ENCODE measurements around the gene SRRM2. TPM values are rescaled to one million over a fixed set of nuclear protein-coding genes. Genes with fewer than 3 reads are reported as not detected.
A peak's percentile ranks its signal among the peaks of the same experiment; 100 is the strongest.

Gene SRRM2
- polyA plus RNA-seq, 2 donors, result 317 to 886 TPM

DNA sequence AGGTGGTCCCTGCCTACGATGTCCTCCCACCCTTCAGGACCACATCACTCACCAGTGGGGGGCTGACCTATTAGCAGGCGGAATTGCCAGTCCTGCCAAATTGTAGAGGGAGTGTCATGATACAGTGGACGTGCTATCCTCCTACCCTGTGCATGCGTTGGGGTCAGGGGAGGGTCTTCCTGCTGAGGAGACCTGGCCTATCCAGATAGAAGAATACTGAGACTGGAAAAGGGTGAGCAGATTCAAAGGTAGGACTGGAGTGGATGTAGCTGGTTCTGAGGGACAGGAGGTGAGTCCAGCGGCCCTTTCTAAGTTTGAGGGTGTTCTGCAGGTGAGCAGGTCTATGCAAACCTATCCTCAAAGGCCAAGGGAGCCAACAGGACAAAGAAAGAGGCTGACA is 53.8 kb downstream of the SRRM2 start:
- 75% methylated on average over 5 of the region's 5 CpGs for WGBS, 2 donors
- Histone ChIP-seq H3K9me3 (ENCODE audit: control insufficient read depth in 2 of 2, insufficient read depth in 1 of 2, low read depth in 1 of 2, low read length in 1 of 2) (peaks cover 3 to 5% of the 10 kb centered on the region in 2 donors), H3K27me3 (ENCODE audit: control insufficient read depth in 1 of 2, insufficient read depth in 2 of 2, low read length in 2 of 2) (peaks cover 0 to 5% of the 10 kb centered on the region in 2 donors), H3K4me3 (ENCODE audit: low read depth in 1 of 2, low read length in 2 of 2) (no peak overlapping the region), H3K4me1 (ENCODE audit: control insufficient read depth in 2 of 2, insufficient read depth in 2 of 2, low read length in 1 of 2) (no peaks in the 10 kb centered on the region), H3K27ac (ENCODE audit: low read depth in 2 of 2, low read length in 1 of 2) (no peak overlapping the region), H3K36me3 (ENCODE audit: control insufficient read depth in 2 of 2, insufficient read depth in 2 of 2, low read length in 1 of 2) (no peaks in the 10 kb centered on the region)

DNA sequence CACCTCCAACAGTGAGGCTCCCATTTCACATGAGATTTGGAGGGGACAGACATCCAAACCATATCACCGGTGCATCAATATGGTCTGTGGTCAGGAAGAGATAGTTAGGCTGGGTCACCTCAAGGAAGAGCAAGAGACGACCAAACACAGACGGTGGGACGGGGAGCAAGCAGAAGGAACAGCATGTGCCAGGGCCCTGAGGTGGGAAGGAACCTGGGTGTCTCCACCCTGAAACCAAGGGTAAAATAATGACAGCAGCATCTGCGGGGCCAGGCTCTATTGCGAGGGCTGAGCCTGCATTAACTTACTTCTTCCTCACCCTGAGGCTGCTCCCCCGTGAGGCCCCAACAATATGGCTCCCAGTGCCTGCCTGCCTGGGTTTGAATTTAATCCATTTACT is 55.7 kb downstream of the SRRM2 start:
- no peaks in the 10 kb centered on the region for H3K36me3 ChIP-seq (ENCODE audit: control insufficient read depth in 2 of 2, insufficient read depth in 2 of 2, low read length in 1 of 2)
- peaks cover 6 to 10% of the 10 kb centered on the region in 2 donors for H3K4me1 ChIP-seq (ENCODE audit: control insufficient read depth in 2 of 2, insufficient read depth in 2 of 2, low read length in 1 of 2)
- H3K9me3 ChIP-seq (ENCODE audit: control insufficient read depth in 2 of 2, insufficient read depth in 1 of 2, low read depth in 1 of 2, low read length in 1 of 2), result peaks cover 3 to 5% of the 10 kb centered on the region in 2 donors
- 85 to 91% methylated on average over 7 of the region's 7 CpGs for WGBS, 2 donors
- H3K27me3 ChIP-seq (ENCODE audit: control insufficient read depth in 1 of 2, insufficient read depth in 2 of 2, low read length in 2 of 2), result peaks cover 0 to 5% of the 10 kb centered on the region in 2 donors
- no peak overlapping the region for H3K4me3 ChIP-seq (ENCODE audit: low read depth in 1 of 2, low read length in 2 of 2)
- H3K27ac ChIP-seq (ENCODE audit: low read depth in 2 of 2, low read length in 1 of 2), result no peak overlapping the region

DNA sequence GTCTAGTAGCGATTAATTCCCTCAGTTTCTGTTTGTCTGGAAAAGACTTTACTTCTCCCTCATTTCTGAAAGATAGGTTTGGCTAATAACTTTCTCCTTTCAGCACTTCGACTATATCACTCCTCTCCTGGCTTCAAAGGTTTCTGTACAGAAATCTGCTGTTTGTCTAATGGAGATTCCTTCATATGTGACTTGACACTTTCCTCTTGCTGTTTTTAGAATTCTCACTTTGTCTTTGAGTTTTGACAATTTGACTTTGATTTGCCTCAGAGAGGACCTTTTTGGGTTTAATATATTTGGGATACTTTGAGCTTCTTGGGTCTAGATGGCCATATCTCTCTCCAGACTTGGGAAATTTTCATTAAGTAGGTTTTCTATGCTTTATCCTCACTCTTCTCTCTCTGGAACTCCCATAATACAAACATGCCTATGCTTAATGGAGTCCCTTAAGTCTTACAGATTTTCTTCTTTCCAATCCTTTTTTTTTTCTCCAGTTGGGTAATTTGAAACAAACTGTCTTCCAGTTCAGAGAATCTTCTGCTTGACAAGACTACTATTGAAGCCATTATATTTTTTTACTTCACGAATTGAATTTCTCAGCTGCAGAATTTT is 56.8 kb downstream of the SRRM2 start:
- H3K4me1 ChIP-seq (ENCODE audit: control insufficient read depth in 2 of 2, insufficient read depth in 2 of 2, low read length in 1 of 2), result peaks cover 6 to 10% of the 10 kb centered on the region in 2 donors
- no peaks in the 10 kb centered on the region for H3K36me3 ChIP-seq (ENCODE audit: control insufficient read depth in 2 of 2, insufficient read depth in 2 of 2, low read length in 1 of 2)
- no peak overlapping the region for H3K4me3 ChIP-seq (ENCODE audit: low read depth in 1 of 2, low read length in 2 of 2)
- H3K9me3 ChIP-seq (ENCODE audit: control insufficient read depth in 2 of 2, insufficient read depth in 1 of 2, low read depth in 1 of 2, low read length in 1 of 2), result peaks cover under 1 to 1% of the 10 kb centered on the region in 2 donors
- H3K27ac ChIP-seq (ENCODE audit: low read depth in 2 of 2, low read length in 1 of 2), result no peak overlapping the region
- WGBS, 2 donors, result 75% methylated on average over 3 of the region's 3 CpGs
- H3K27me3 ChIP-seq (ENCODE audit: control insufficient read depth in 1 of 2, insufficient read depth in 2 of 2, low read length in 2 of 2), result peaks cover 0 to 5% of the 10 kb centered on the region in 2 donors

DNA sequence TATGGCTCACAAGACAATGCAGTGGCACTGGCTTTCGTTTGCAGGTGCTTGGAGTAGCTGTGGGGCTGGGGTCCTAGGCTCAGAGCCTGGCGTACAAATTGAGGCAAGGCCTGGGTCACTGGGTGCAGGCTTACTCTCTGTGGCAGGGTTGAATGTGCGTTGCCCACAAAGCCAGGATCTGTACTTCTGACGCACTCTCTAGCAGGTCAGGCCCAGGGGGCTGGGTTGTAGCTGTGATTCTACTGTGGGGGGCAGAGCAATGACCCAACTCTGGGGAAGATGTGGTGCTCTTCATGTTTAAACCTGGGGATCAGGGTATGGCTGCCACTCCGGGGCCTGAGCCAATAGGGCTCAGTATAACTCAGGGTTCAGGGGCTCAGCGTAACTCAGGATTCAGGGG is 58.2 kb downstream of the SRRM2 start:
- Histone ChIP-seq H3K36me3 (ENCODE audit: control insufficient read depth in 2 of 2, insufficient read depth in 2 of 2, low read length in 1 of 2) (no peaks in the 10 kb centered on the region), H3K4me3 (ENCODE audit: low read depth in 1 of 2, low read length in 2 of 2) (no peak overlapping the region), H3K9me3 (ENCODE audit: control insufficient read depth in 2 of 2, insufficient read depth in 1 of 2, low read depth in 1 of 2, low read length in 1 of 2) (no peaks in the 10 kb centered on the region), H3K27ac (ENCODE audit: low read depth in 2 of 2, low read length in 1 of 2) (no peak overlapping the region), H3K4me1 (ENCODE audit: control insufficient read depth in 2 of 2, insufficient read depth in 2 of 2, low read length in 1 of 2) (peaks cover 6 to 10% of the 10 kb centered on the region in 2 donors), H3K27me3 (ENCODE audit: control insufficient read depth in 1 of 2, insufficient read depth in 2 of 2, low read length in 2 of 2) (peaks cover 0 to 5% of the 10 kb centered on the region in 2 donors)
- 86 to 88% methylated on average over 6 of the region's 6 CpGs for WGBS, 2 donors

DNA sequence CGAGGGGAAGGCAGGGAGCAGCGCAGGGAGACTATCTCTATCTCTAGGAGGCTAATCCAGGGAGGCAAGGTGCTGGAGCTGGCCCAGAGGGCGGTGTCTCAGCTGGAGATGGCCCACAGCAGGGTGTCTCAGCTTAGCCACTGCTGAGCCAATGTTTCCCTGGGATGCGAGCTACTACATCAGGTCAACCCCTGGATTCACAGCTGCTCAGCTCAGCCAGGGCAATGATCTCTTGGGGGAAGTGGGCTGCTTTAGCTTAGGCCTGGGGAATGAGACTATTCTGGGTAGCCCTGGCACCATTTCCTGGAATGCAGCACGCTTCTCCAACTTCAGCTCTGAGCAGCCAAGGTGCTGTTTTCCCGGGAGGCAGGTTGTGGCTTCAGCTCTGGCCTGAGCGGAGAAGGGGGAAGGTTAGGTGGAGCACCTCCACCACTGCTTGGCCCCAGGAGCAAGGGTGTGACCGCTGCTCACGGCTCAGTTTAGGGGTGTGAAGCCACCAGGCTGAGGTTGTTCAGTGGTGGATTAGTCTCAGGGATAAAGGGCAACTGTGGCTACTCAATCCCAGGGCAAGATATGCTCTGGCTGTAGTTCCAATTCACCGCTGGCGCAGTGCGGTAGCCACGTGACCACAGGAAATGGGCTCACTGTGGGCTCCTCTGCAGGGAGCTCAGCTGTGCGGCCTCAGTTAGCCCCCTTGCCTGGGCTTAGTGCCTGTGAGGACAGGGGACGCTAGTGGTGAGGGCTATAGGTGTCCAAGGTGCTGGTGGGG is 59.4 kb downstream of the SRRM2 start:
- 44 to 54% methylated on average over 15 of the region's 15 CpGs for WGBS, 2 donors
- Histone ChIP-seq H3K9me3 (ENCODE audit: control insufficient read depth in 2 of 2, insufficient read depth in 1 of 2, low read depth in 1 of 2, low read length in 1 of 2) (no peaks in the 10 kb centered on the region), H3K36me3 (ENCODE audit: control insufficient read depth in 2 of 2, insufficient read depth in 2 of 2, low read length in 1 of 2) (no peaks in the 10 kb centered on the region), H3K27ac (ENCODE audit: low read depth in 2 of 2, low read length in 1 of 2) (no peak overlapping the region), H3K4me3 (ENCODE audit: low read depth in 1 of 2, low read length in 2 of 2) (no peak overlapping the region), H3K4me1 (ENCODE audit: control insufficient read depth in 2 of 2, insufficient read depth in 2 of 2, low read length in 1 of 2) (peaks cover 6 to 10% of the 10 kb centered on the region in 2 donors), H3K27me3 (ENCODE audit: control insufficient read depth in 1 of 2, insufficient read depth in 2 of 2, low read length in 2 of 2) (peaks cover 0 to 5% of the 10 kb centered on the region in 2 donors)

DNA sequence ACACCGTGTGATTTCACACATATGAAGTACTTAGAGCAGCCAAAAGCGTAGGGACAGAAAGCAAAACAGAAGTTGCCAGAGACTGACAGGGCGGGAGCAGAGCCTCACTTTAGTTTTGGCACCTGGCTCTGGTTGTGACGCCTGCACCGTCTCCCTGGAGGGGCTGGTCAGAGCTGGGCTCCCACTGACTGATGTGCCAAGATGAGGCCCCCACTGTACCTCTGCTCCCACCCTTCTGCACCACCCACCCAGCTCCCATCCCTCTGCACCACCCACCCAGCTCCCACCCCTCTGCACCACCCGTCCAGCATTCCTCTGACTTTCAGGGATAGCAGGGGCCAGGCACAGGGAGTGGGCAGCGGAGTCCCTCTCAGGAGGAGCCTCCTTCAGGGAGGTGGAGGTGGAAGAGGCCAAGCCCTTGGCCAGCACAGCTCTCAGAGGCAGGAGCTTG is 61.4 kb downstream of the SRRM2 start:
- Histone ChIP-seq H3K4me1 (ENCODE audit: control insufficient read depth in 2 of 2, insufficient read depth in 2 of 2, low read length in 1 of 2) (peaks cover 6 to 10% of the 10 kb centered on the region in 2 donors), H3K9me3 (ENCODE audit: control insufficient read depth in 2 of 2, insufficient read depth in 1 of 2, low read depth in 1 of 2, low read length in 1 of 2) (no peaks in the 10 kb centered on the region), H3K4me3 (ENCODE audit: low read depth in 1 of 2, low read length in 2 of 2) (no peak overlapping the region), H3K27me3 (ENCODE audit: control insufficient read depth in 1 of 2, insufficient read depth in 2 of 2, low read length in 2 of 2) (peaks cover 0 to 5% of the 10 kb centered on the region in 2 donors), H3K36me3 (ENCODE audit: control insufficient read depth in 2 of 2, insufficient read depth in 2 of 2, low read length in 1 of 2) (no peaks in the 10 kb centered on the region), H3K27ac (ENCODE audit: low read depth in 2 of 2, low read length in 1 of 2) (no peak overlapping the region)
- 66 to 70% methylated on average over 7 of the region's 7 CpGs for WGBS, 2 donors

DNA sequence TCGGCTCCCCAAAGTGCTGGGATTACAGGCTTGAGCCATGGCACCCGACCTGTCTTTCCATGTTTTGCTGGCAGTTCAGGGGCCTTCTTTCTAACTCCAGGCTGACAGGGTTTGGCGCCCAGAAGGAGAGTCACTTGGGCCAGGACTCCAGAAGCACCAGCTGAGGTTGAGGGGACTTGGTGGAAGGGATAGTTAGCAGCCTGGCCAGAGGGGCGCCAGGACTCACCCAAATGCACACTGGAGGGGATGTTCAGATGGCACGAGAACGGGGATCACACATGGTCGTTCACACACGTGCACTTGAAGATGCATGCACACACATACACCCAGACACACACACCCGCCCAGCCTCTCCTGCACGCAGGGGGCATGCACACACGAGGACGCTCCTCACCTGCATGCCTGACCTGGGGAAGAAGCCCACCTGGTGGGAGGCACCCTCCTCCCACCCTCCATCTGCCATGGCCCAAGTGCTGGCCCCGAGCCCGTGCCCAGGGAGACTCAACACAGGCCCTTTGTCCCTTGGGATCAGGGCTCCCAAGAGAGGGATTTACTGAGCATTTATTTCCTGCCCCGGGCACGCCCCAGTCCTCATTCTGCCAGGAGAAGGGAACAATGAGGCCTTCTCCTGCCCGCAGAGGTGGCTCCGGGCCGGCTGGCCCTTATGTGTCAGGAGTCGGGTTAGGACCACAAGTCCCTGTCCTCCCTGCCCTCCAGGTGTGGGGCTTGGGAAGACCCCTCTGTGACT is 62.3 kb downstream of the SRRM2 start:
- peaks cover 0 to 5% of the 10 kb centered on the region in 2 donors for H3K27me3 ChIP-seq (ENCODE audit: control insufficient read depth in 1 of 2, insufficient read depth in 2 of 2, low read length in 2 of 2)

DNA sequence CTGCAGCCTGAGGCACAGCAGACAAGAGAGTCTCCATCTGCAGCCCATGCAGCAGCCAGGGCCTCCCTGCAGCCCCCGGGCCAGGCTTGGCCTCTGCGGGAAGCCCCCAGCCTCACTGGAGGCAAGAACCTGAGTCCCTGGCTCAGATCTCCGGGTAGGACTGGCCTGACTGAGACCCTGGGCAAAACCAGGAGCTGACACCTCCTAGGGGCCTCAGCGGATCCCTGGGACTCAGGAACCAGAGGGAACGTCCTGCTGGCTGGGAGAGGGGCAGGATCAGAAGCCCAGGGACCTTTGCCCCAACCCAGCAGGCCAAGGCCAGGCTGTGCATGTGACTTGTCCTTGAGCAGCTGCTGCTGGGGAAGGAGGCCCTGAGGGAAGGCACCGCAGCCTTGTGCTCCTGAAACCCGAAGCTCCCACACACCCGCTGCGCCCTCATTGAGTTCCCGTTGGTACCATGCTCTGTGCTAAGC is 62.9 kb downstream of the SRRM2 start:
- Histone ChIP-seq H3K27me3 (ENCODE audit: control insufficient read depth in 1 of 2, insufficient read depth in 2 of 2, low read length in 2 of 2) (peaks cover 0 to 5% of the 10 kb centered on the region in 2 donors), H3K9me3 (ENCODE audit: control insufficient read depth in 2 of 2, insufficient read depth in 1 of 2, low read depth in 1 of 2, low read length in 1 of 2) (no peaks in the 10 kb centered on the region), H3K4me3 (ENCODE audit: low read depth in 1 of 2, low read length in 2 of 2) (no peak overlapping the region), H3K27ac (ENCODE audit: low read depth in 2 of 2, low read length in 1 of 2) (no peak overlapping the region), H3K36me3 (ENCODE audit: control insufficient read depth in 2 of 2, insufficient read depth in 2 of 2, low read length in 1 of 2) (no peaks in the 10 kb centered on the region), H3K4me1 (ENCODE audit: control insufficient read depth in 2 of 2, insufficient read depth in 2 of 2, low read length in 1 of 2) (peaks cover 6 to 10% of the 10 kb centered on the region in 2 donors)
- 78 to 83% methylated on average over 10 of the region's 10 CpGs for WGBS, 2 donors

More for the DNA sequence above, 62.3 kb downstream of the SRRM2 start:
- 73 to 77% methylated on average over 20 of the region's 20 CpGs for WGBS, 2 donors
- Histone ChIP-seq H3K4me3 (ENCODE audit: low read depth in 1 of 2, low read length in 2 of 2) (no peak overlapping the region), H3K27ac (ENCODE audit: low read depth in 2 of 2, low read length in 1 of 2) (no peak overlapping the region), H3K9me3 (ENCODE audit: control insufficient read depth in 2 of 2, insufficient read depth in 1 of 2, low read depth in 1 of 2, low read length in 1 of 2) (no peaks in the 10 kb centered on the region), H3K4me1 (ENCODE audit: control insufficient read depth in 2 of 2, insufficient read depth in 2 of 2, low read length in 1 of 2) (peaks cover 6 to 10% of the 10 kb centered on the region in 2 donors), H3K36me3 (ENCODE audit: control insufficient read depth in 2 of 2, insufficient read depth in 2 of 2, low read length in 1 of 2) (no peaks in the 10 kb centered on the region)

DNA sequence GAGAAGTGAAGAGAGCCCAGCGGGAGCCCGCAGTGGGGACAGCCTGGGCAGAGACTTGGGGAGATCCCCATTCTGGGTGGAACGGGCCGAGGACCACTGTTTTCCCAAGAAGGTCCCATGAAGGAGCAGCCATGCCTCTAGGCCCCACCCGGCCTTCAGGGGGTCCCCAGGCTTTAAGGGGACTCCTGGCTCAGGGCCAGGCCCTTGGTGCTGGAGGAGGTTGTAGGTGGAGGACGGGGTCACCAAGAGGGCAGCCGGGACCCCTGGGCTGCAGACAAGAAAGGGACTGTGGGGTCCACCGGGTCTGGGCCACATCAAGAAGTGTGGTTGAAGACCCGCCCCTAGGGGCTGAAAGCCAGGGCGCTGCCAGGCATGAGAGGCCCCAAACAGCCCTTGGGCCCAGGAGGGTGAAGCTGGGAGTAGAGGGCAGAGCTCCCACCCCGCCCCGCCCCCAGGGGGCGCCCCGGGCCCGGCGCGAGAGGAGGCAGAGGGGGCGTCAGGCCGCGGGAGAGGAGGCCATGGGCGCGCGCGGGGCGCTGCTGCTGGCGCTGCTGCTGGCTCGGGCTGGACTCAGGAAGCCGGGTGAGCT is 64.4 kb downstream of the SRRM2 start, which contains the start of gene PRSS21:
PRSS21 (plus strand) TSS at position 487 of the 589 bp plus-strand sequence; CDS start at position 519, 32 bp downstream.
- Histone ChIP-seq H3K27ac (ENCODE audit: low read depth in 2 of 2, low read length in 1 of 2) (no peak within 1 kb of the TSS), H3K36me3 (ENCODE audit: control insufficient read depth in 2 of 2, insufficient read depth in 2 of 2, low read length in 1 of 2) (no peaks in the 10 kb centered on the region), H3K4me3 (ENCODE audit: low read depth in 1 of 2, low read length in 2 of 2) (peak within 1 kb of the TSS in 1 of 2 donors; percentile 14), H3K9me3 (ENCODE audit: control insufficient read depth in 2 of 2, insufficient read depth in 1 of 2, low read depth in 1 of 2, low read length in 1 of 2) (no peaks in the 10 kb centered on the region), H3K4me1 (ENCODE audit: control insufficient read depth in 2 of 2, insufficient read depth in 2 of 2, low read length in 1 of 2) (peaks cover 5% of the 10 kb centered on the region in 2 donors), H3K27me3 (ENCODE audit: control insufficient read depth in 1 of 2, insufficient read depth in 2 of 2, low read length in 2 of 2) (no peaks in the 10 kb centered on the region)
- 62 to 66% methylated on average over 21 to 28 of the region's 28 CpGs for WGBS, 2 donors

Data from esophagus (tissue), 2 donors.